Medulla oblongata (tissue), 1 donor: Measurements from ENCODE around the gene SPDYE17.
"Not testable (repeated sequence)": the region's sequence is repeated elsewhere in the genome, so short reads cannot be mapped to it uniquely, and the experiment has no call there.

ENCODE experiments used
- DNase-seq: peaks from one replicate; pipeline ENCODE4 v3.0.0-alpha.2; 2015; ENCODE audit errors: extremely low spot score

SPDYE17 gene

DNA sequence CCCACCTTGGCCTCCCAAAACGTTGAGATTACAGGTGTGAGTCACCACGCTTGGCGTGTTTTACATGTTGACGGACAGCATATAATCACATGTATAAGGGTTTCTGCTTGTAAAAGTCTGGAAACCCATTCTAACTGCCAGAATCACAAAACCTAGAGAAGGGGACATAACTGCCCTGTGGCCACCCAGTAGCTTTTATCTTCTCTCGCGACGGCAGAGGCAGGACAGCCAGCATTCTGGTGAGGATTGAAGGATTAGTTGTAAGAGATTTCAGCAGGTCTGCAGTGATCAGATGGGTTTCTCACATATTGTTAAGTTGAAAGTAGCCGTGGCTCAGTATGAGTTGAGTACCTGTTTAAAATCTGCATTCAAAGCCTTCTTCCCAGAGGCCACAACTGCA lies 59.8 kb downstream of the SPDYE17 start:
- DNase-seq = not testable (repeated sequence)
